ENCODE results near the gene SLC26A9.

SLC26A9 gene

DNA sequence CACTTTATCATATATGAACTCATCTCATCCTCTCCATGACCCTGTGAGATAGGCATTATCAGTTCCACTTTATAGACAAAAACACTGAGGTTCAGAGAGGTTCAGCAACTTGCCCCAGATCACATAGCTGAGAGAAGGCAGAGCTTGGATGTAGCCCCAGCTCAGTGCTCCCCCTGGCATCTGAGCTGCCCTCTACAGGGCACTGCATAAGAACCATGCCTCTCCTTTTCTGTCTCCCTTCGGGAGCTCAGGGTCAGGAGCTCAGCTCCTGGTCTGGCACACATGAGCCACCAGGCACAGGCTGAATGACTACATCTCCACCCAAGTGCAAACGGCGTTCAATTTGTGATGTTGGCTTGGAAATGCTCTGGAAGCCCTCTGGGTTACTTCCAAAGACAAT is 43.0 kb upstream of the SLC26A9 start:
- DNase-seq (ENCODE audit: low read depth) = no peak
- H3K4me3 ChIP-seq (replicated peaks; ENCODE audit: low read depth, low read length) = no peak overlapping the region
- TF ChIP-seq, protein P1, sequence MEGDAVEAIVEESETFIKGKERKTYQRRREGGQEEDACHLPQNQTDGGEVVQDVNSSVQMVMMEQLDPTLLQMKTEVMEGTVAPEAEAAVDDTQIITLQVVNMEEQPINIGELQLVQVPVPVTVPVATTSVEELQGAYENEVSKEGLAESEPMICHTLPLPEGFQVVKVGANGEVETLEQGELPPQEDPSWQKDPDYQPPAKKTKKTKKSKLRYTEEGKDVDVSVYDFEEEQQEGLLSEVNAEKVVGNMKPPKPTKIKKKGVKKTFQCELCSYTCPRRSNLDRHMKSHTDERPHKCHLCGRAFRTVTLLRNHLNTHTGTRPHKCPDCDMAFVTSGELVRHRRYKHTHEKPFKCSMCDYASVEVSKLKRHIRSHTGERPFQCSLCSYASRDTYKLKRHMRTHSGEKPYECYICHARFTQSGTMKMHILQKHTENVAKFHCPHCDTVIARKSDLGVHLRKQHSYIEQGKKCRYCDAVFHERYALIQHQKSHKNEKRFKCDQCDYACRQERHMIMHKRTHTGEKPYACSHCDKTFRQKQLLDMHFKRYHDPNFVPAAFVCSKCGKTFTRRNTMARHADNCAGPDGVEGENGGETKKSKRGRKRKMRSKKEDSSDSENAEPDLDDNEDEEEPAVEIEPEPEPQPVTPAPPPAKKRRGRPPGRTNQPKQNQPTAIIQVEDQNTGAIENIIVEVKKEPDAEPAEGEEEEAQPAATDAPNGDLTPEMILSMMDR (IDR thresholded peaks at IDR 0.05; ENCODE audit: low read length, missing control alignments) = peak; percentile 6

DNA sequence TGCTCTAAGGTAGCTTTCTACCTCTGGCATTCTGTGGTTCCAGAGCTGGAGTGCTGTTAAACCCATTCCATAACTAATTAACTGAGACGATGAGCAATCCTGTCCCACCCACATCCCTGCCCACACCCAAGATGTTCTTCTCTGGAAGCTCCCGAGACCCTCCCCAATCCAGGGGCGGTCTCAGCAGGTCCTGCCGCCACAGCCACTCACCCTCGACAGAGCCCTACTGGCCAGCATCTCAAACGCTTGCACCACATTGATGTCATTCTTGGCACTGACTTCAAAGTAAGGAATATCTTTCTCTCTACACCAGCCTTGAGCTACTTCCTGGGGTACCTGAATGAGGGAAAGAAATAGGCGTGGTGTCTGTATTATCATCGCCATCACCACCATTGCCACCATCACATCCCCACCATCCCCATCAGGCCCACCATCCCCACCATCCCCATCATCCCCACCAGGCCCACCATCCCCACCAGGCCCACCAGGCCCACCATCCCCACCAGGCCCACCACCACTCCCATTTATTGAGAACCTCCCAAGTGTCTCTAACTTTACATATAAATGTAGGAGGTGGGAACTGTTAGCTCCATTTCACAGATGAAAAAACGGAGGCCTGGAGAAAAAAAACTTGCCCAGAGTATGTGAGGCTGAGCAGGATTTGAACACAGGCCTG is 42.2 kb upstream of the SLC26A9 start:
- TF ChIP-seq, protein P1 (IDR thresholded peaks at IDR 0.05; ENCODE audit: low read length, missing control alignments) = no peak
- no peak for DNase-seq (ENCODE audit: low read depth)
- H3K4me3 ChIP-seq (replicated peaks; ENCODE audit: low read depth, low read length) = no peak overlapping the region

DNA sequence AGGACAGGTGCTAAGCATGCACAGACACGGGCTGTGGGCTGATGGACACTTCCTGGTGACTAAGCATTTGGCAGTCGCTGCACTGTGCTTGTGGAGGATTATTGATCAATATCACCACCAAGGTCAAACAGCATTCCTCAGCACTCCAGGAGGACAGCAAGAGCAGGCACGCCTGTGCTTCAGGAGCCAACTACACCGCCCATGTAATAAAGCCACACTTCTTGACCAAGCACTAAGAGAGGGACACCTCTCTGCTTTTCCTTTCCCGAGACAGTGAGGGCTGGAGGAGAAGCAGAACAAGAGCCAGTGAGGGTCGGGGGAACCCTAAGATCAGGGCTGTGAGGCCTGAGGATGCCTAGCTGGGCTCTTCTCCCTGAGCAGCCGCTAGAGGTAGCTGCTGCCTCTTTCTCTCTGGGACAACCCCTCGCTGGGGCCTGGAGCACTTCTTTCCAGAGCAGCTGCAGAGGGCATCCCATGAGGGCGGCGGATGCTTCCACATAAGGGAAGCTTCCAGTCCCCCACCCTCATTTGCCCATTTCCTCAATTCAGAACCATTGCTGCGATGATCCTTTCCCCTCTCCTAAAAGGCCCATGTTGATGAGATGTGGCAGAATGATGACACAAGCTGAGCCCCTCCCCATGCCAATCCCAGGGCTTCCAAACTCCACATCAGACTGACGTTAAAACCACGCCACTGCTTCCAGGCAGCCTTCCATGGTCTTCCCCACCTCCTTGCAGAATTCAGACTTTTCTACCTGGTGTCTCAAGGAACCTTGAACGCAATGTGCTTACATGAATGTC is 40.9 kb upstream of the SLC26A9 start:
- TF ChIP-seq, protein P1 (IDR thresholded peaks at IDR 0.05; ENCODE audit: low read length, missing control alignments) = peak; percentile 95
- peak; percentile 69 for DNase-seq (ENCODE audit: low read depth)
- no peak overlapping the region for H3K4me3 ChIP-seq (replicated peaks; ENCODE audit: low read depth, low read length)

DNA sequence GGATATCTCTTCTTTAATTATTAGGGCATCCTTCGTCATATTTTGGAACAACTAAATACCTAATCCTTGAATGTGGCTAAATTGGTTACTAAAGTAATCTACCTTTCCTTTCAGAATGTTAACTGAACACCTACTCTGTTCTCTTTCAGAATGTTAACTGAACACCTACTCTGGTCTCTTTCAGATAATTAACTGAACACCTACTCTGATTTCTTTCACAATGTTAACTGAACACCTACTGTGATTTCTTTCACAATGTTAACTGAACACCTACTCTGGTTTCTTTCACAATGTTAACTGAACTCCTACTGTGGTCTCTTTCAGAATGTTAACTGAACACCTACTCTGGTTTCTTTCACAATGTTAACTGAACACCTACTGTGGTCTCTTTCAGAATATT is 38.0 kb upstream of the SLC26A9 start:
- TF ChIP-seq, protein P1 (IDR thresholded peaks at IDR 0.05; ENCODE audit: low read length, missing control alignments) = no peak
- no peak for DNase-seq (ENCODE audit: low read depth)
- no peak overlapping the region for H3K4me3 ChIP-seq (replicated peaks; ENCODE audit: low read depth, low read length)

DNA sequence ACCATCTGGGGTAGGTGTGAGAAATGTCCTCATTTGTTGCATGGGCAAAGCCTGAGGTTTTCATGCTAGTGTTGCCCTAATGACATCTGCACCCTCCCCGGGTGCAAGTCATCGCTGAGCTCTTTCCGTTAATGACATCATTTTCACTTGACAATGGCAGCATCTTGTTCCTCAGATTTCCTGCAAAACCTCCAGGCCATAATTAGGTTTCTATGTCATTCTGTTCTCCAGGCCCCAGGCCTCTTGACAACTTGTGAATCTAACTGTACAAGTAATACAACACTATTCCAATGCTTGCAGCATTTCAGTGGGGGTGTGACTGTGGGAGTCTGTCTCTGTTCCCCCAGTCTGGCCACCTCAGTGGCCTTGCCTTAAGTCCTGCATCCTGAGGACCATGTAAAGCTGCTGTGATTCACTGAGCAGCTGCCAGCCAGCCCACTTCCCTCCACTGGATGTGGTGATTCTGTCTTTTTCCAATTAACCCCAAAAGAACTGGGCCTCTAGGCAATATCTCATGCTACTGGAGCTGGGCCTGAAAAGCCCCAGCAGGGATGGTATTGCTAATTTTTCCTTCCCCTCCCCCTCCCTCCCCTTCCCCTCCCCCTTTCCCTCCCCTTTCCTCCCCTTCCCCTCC is 37.1 kb upstream of the SLC26A9 start:
- no peak for DNase-seq (ENCODE audit: low read depth)
- TF ChIP-seq, protein P1 (IDR thresholded peaks at IDR 0.05; ENCODE audit: low read length, missing control alignments) = no peak

DNA sequence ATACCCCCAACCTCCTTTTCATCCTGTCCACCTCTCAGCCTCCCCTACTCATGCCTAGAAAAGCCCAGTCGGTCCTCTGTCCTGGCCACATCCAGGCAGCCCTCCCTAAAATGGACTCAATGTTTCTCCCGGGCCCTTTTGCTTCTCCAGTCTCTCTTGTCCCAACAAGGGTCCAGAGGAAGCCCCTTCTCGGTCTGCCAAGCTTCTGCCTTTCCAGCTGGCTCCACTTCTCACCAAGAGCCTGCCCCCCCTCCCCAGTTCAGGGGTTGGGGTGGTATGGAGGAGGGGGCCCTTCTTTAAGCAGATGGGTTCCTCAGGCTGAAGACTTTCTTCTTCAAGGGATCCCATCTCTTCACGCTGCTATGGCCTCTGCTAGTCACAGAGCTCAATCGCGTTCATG is 36.0 kb upstream of the SLC26A9 start:
- no peak overlapping the region for H3K4me3 ChIP-seq (replicated peaks; ENCODE audit: low read depth, low read length)
- TF ChIP-seq, protein P1 (IDR thresholded peaks at IDR 0.05; ENCODE audit: low read length, missing control alignments) = no peak
- no peak for DNase-seq (ENCODE audit: low read depth)

More for the DNA sequence above, 37.1 kb upstream of the SLC26A9 start:
- no peak overlapping the region for H3K4me3 ChIP-seq (replicated peaks; ENCODE audit: low read depth, low read length)
